Mesenchymal stem cell (in vitro differentiated cells and primary cell): ENCODE data around the gene FNDC3B.

Source experiments
- DNase-seq: peaks from one replicate; pipeline ENCODE4 v3.0.0-alpha.2; 2013
- H2AFZ ChIP-seq: one replicate; pipeline ENCODE4 v1.6.1; 2013; ENCODE audit warnings: low read depth, mild to moderate bottlenecking, control low read depth, inconsistent platforms, low read length, moderate library complexity
- H2AK5ac ChIP-seq: 2 replicates; pipeline ENCODE4 v1.6.1; 2013; ENCODE audit warnings: low read length, moderate library complexity, mild to moderate bottlenecking, inconsistent platforms; ENCODE audit not compliant: severe bottlenecking
- H2BK120ac ChIP-seq: one replicate; pipeline ENCODE4 v1.6.1; 2013; ENCODE audit warnings: low read depth, mild to moderate bottlenecking, inconsistent platforms, low read length, moderate library complexity
- H2BK12ac ChIP-seq, 2 experiments: one replicate each; pipeline ENCODE4 v1.6.1; 2013; ENCODE audit warnings: inconsistent platforms in 2 of 2, low read length in 2 of 2, mild to moderate bottlenecking in 2 of 2, moderate library complexity in 2 of 2, control low read depth in 1 of 2
- H2BK15ac ChIP-seq: one replicate; pipeline ENCODE4 v1.6.1; 2013; ENCODE audit warnings: mild to moderate bottlenecking, low read depth, inconsistent platforms; ENCODE audit not compliant: poor library complexity, severe bottlenecking
- H2BK5ac ChIP-seq: 2 replicates; pipeline ENCODE4 v1.6.1; 2013; ENCODE audit warnings: low read depth, mild to moderate bottlenecking, low read length, control low read depth, inconsistent platforms; ENCODE audit not compliant: poor library complexity, severe bottlenecking
- H3K14ac ChIP-seq, 2 experiments: one replicate each; pipeline ENCODE4 v1.6.1; 2013; ENCODE audit warnings: inconsistent platforms in 2 of 2, low read length in 2 of 2, control low read depth in 1 of 2, mild to moderate bottlenecking in 1 of 2, moderate library complexity in 1 of 2
- H3K18ac ChIP-seq, 2 experiments: one replicate each; pipeline ENCODE4 v1.6.1; 2013; ENCODE audit warnings: inconsistent platforms in 2 of 2, low read length in 2 of 2, control low read depth in 1 of 2, low read depth in 1 of 2, mild to moderate bottlenecking in 1 of 2
- H3K23ac ChIP-seq, 2 experiments: one replicate each; pipeline ENCODE4 v1.6.1; 2013; ENCODE audit warnings: inconsistent platforms in 2 of 2, low read length in 2 of 2, mild to moderate bottlenecking in 2 of 2, moderate library complexity in 2 of 2, control low read depth in 1 of 2
- H3K27ac ChIP-seq: 2 replicates; pipeline ENCODE4 v1.5.1; 2013; ENCODE audit warnings: mild to moderate bottlenecking, moderate library complexity, low read length, control low read depth, inconsistent platforms; ENCODE audit not compliant: poor library complexity, severe bottlenecking
- H3K27me3 ChIP-seq, 2 experiments: 2 replicates each; pipeline versions ENCODE4 v1.6.1 to v1.7.0; 2013; ENCODE audit warnings: low read length in 2 of 2, mild to moderate bottlenecking in 2 of 2, moderate library complexity in 2 of 2, control low read depth in 1 of 2, inconsistent platforms in 1 of 2; ENCODE audit not compliant: control insufficient read depth in 1 of 2, insufficient read depth in 1 of 2
- H3K36me3 ChIP-seq, 2 experiments: 2 replicates each; pipeline versions ENCODE4 v1.6.1 to v1.7.0; 2013; ENCODE audit warnings: low read length in 2 of 2, control low read depth in 1 of 2, inconsistent platforms in 1 of 2, low read depth in 1 of 2, mild to moderate bottlenecking in 1 of 2; ENCODE audit not compliant: insufficient read depth in 2 of 2, control insufficient read depth in 1 of 2
- H3K4ac ChIP-seq, 2 experiments: one replicate each; pipeline ENCODE4 v1.6.1; 2013; ENCODE audit warnings: inconsistent platforms in 2 of 2, low read length in 2 of 2, mild to moderate bottlenecking in 2 of 2, moderate library complexity in 2 of 2, control low read depth in 1 of 2, low read depth in 1 of 2
- H3K4me1 ChIP-seq: 2 replicates; pipeline ENCODE4 v1.6.1; 2013; ENCODE audit warnings: low read depth, low read length, control low read depth; ENCODE audit not compliant: control insufficient read depth, insufficient read depth
- H3K4me2 ChIP-seq: 2 replicates; pipeline ENCODE4 v1.6.1; 2013; ENCODE audit warnings: low read length, mild to moderate bottlenecking, inconsistent platforms; ENCODE audit not compliant: poor library complexity, severe bottlenecking
- H3K4me3 ChIP-seq, 2 experiments: 2 replicates each; pipeline versions ENCODE4 v1.5.1 to v1.7.0; 2013; ENCODE audit warnings: low read length in 2 of 2, mild to moderate bottlenecking in 2 of 2, control low read depth in 1 of 2, low read depth in 1 of 2; ENCODE audit not compliant: insufficient read depth in 1 of 2
- H3K79me1 ChIP-seq: replicated peaks from 2 replicates; pipeline ENCODE4 v1.6.1; 2013; ENCODE audit warnings: mild to moderate bottlenecking, control low read depth, low read length, inconsistent platforms; ENCODE audit not compliant: poor library complexity, severe bottlenecking
- H3K9ac ChIP-seq: 2 replicates; pipeline ENCODE4 v1.7.0; 2013; ENCODE audit warnings: mild to moderate bottlenecking, low read length, moderate library complexity
- H3K9me3 ChIP-seq: 2 replicates; pipeline ENCODE4 v1.7.0; 2013; ENCODE audit warnings: mild to moderate bottlenecking, low read length; ENCODE audit not compliant: control insufficient read depth
- H4K8ac ChIP-seq: one replicate; pipeline ENCODE4 v1.6.1; 2013; ENCODE audit warnings: inconsistent platforms, mild to moderate bottlenecking, low read length, moderate library complexity
- H4K91ac ChIP-seq: one replicate; pipeline ENCODE4 v1.6.1; 2013; ENCODE audit warnings: mild to moderate bottlenecking, low read length, inconsistent platforms
- WGBS: methylation state at CpG from one replicate; pipeline ENCODE4 v1.1.7; 2013; ENCODE audit warnings: mixed read lengths; 5-methylcytosine and 5-hydroxymethylcytosine counted together

Gene FNDC3B

GRCh38 chr3:172112734-172113120 lies 73.3 kb downstream of the FNDC3B start:
- Histone ChIP-seq H3K4me2 (no peak overlapping the region), H3K79me1 (peaks cover 5% of the 10 kb centered on the region), H2BK120ac (no peak overlapping the region), H3K23ac (no peak overlapping the region), H4K91ac (no peak overlapping the region), H2BK5ac (no peak overlapping the region), H3K4me1 (peaks cover 5% of the 10 kb centered on the region), H4K8ac (no peak overlapping the region), H2BK12ac (no peak overlapping the region), H3K27ac (no peak overlapping the region), H3K18ac (no peak overlapping the region), H3K36me3 (peaks cover 18 to 62% of the 10 kb centered on the region in 2 experiments), H2AK5ac (no peak overlapping the region), H3K9me3 (no peaks in the 10 kb centered on the region), H3K4ac (no peak overlapping the region), H2AFZ (no peak overlapping the region), H3K14ac (no peak overlapping the region), H3K4me3 (no peak overlapping the region), H2BK15ac (no peak overlapping the region), H3K27me3 (no peaks in the 10 kb centered on the region), H3K9ac (peak overlapping the region; percentile 24)
- no peak for DNase-seq
- WGBS: 85% methylated on average over 5 of the region's 5 CpGs

GRCh38 chr3:172113710-172114109 lies 74.3 kb downstream of the FNDC3B start:
- H2BK15ac ChIP-seq: no peak overlapping the region
- peaks cover 20 to 72% of the 10 kb centered on the region in 2 experiments for H3K36me3 ChIP-seq
- DNase-seq: no peak
- H3K4me1 ChIP-seq: peaks cover 5% of the 10 kb centered on the region
- H3K4ac ChIP-seq: no peak overlapping the region
- no peak overlapping the region for H3K14ac ChIP-seq
- H2BK5ac ChIP-seq: no peak overlapping the region
- no peak overlapping the region for H3K9ac ChIP-seq
- no peak overlapping the region for H2AFZ ChIP-seq
- H2BK12ac ChIP-seq: no peak overlapping the region
- H3K27ac ChIP-seq: no peak overlapping the region
- no peaks in the 10 kb centered on the region for H3K9me3 ChIP-seq
- no peak overlapping the region for H3K23ac ChIP-seq
- H3K79me1 ChIP-seq: peaks cover 7% of the 10 kb centered on the region
- WGBS: 98% methylated on average over 5 of the region's 5 CpGs
- H3K27me3 ChIP-seq: no peaks in the 10 kb centered on the region
- H2BK120ac ChIP-seq: no peak overlapping the region
- no peak overlapping the region for H4K91ac ChIP-seq
- no peak overlapping the region for H3K4me2 ChIP-seq
- no peak overlapping the region for H2AK5ac ChIP-seq
- no peak overlapping the region for H4K8ac ChIP-seq
- no peak overlapping the region for H3K18ac ChIP-seq
- no peak overlapping the region for H3K4me3 ChIP-seq

GRCh38 chr3:172115059-172115458 lies 75.7 kb downstream of the FNDC3B start:
- Histone ChIP-seq H3K4me2 (no peak overlapping the region), H3K23ac (no peak overlapping the region), H3K18ac (no peak overlapping the region)

GRCh38 chr3:172115787-172116186 lies 76.4 kb downstream of the FNDC3B start:
- H2BK5ac ChIP-seq: no peak overlapping the region
- H4K8ac ChIP-seq: no peak overlapping the region
- no peak overlapping the region for H3K27ac ChIP-seq
- no peaks in the 10 kb centered on the region for H3K9me3 ChIP-seq
- H2AK5ac ChIP-seq: no peak overlapping the region
- H3K36me3 ChIP-seq: peaks cover 27 to 84% of the 10 kb centered on the region in 2 experiments
- H3K4ac ChIP-seq: no peak overlapping the region
- no peaks in the 10 kb centered on the region for H3K27me3 ChIP-seq
- no peak overlapping the region for H3K18ac ChIP-seq
- no peak overlapping the region for H2BK12ac ChIP-seq
- H3K14ac ChIP-seq: no peak overlapping the region
- DNase-seq: no peak
- H3K23ac ChIP-seq: no peak overlapping the region
- no peak overlapping the region for H4K91ac ChIP-seq
- H3K4me1 ChIP-seq: peaks cover 5% of the 10 kb centered on the region
- H3K4me3 ChIP-seq: no peak overlapping the region
- no peak overlapping the region for H2BK15ac ChIP-seq
- H3K4me2 ChIP-seq: no peak overlapping the region
- 78% methylated on average over 1 of the region's 4 CpGs for WGBS
- H3K79me1 ChIP-seq: peaks cover 9% of the 10 kb centered on the region
- no peak overlapping the region for H2AFZ ChIP-seq
- H3K9ac ChIP-seq: no peak overlapping the region
- no peak overlapping the region for H2BK120ac ChIP-seq

More at GRCh38 chr3:172115059-172115458, 75.7 kb downstream of the FNDC3B start:
- H3K9ac ChIP-seq: no peak overlapping the region
- H3K14ac ChIP-seq: no peak overlapping the region
- H2BK15ac ChIP-seq: no peak overlapping the region
- 97% methylated on average over 1 of the region's 1 CpG for WGBS
- H2BK12ac ChIP-seq: no peak overlapping the region
- H3K4ac ChIP-seq: no peak overlapping the region
- peaks cover 11% of the 10 kb centered on the region for H3K79me1 ChIP-seq
- no peak overlapping the region for H2AK5ac ChIP-seq
- no peak overlapping the region for H3K27ac ChIP-seq
- H3K36me3 ChIP-seq: peaks cover 25 to 83% of the 10 kb centered on the region in 2 experiments
- no peak overlapping the region for H2BK120ac ChIP-seq
- H2AFZ ChIP-seq: no peak overlapping the region
- no peak overlapping the region for H4K8ac ChIP-seq
- DNase-seq: no peak
- no peaks in the 10 kb centered on the region for H3K9me3 ChIP-seq
- no peak overlapping the region for H2BK5ac ChIP-seq
- no peaks in the 10 kb centered on the region for H3K27me3 ChIP-seq
- peaks cover 5% of the 10 kb centered on the region for H3K4me1 ChIP-seq
- H3K4me3 ChIP-seq: no peak overlapping the region
- H4K91ac ChIP-seq: no peak overlapping the region
